Vagina (tissue), 2 donors: ENCODE measurements around the gene OOSP2.

ENCODE experiments used
- POLR2A ChIP-seq, 2 donors: fragments of 450-650 bp; IDR thresholded peaks; one replicate each; pipeline ENCODE4 v1.6.1; 2017; ENCODE audit warnings: antibody characterized with exemption in 2 of 2, mild to moderate bottlenecking in 2 of 2, moderate library complexity in 2 of 2
- POLR2AphosphoS5 ChIP-seq, 2 donors: sonication (generic); formaldehyde crosslinking; IDR thresholded peaks; one replicate each; pipeline ENCODE4 v1.9.0; 2017; ENCODE audit warnings: antibody characterized with exemption in 2 of 2, mild to moderate bottlenecking in 2 of 2, low read depth in 1 of 2; ENCODE audit not compliant: insufficient read depth in 1 of 2
- TF ChIP-seq, protein P1 (sequence below), 3 experiments: fragments of 450-650 bp in 2 of 3; fragments of 200-600 bp in 1 of 3; sonication (generic) in 1 of 3; IDR thresholded peaks; one replicate each; pipeline ENCODE4 v1.5.1; 2017 to 2019; ENCODE audit warnings: antibody characterized with exemption in 3 of 3, mild to moderate bottlenecking in 2 of 3, moderate library complexity in 2 of 3

GRCh38 chr11:60084631-60085273 is 44.5 kb downstream of the OOSP2 start:
- no peak for TF ChIP-seq POLR2A (IDR thresholded peaks at IDR 0.05)
- no peak for TF ChIP-seq POLR2AphosphoS5 (IDR thresholded peaks at IDR 0.05; ENCODE audit: insufficient read depth in 1 of 2, low read depth in 1 of 2)
- TF ChIP-seq, protein P1, sequence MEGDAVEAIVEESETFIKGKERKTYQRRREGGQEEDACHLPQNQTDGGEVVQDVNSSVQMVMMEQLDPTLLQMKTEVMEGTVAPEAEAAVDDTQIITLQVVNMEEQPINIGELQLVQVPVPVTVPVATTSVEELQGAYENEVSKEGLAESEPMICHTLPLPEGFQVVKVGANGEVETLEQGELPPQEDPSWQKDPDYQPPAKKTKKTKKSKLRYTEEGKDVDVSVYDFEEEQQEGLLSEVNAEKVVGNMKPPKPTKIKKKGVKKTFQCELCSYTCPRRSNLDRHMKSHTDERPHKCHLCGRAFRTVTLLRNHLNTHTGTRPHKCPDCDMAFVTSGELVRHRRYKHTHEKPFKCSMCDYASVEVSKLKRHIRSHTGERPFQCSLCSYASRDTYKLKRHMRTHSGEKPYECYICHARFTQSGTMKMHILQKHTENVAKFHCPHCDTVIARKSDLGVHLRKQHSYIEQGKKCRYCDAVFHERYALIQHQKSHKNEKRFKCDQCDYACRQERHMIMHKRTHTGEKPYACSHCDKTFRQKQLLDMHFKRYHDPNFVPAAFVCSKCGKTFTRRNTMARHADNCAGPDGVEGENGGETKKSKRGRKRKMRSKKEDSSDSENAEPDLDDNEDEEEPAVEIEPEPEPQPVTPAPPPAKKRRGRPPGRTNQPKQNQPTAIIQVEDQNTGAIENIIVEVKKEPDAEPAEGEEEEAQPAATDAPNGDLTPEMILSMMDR (IDR thresholded peaks at IDR 0.05), result no peak
